OCI-M2 (cell line): ENCODE data around the gene RAP2B.

Source experiments
- DNase-seq: peaks from one replicate; lab custom pipeline; 2025; ENCODE audit not compliant: unreplicated experiment; lab: John Stamatoyannopoulos, UW

The RAP2B gene

GRCh38 chr3:153159771-153160397, 2.1 kb upstream of the RAP2B start:
- no peak for DNase-seq

- DNase-seq: no peak
Measured at GRCh38 chr3:153160451-153161137, 1.4 kb upstream of the RAP2B start.

GRCh38 chr3:153161138-153161713, 800 bp upstream of the RAP2B start:
- peak; percentile 83 for DNase-seq

GRCh38 chr3:153162513-153163392, 727 bp downstream of the RAP2B start:
- DNase-seq: no peak

- no peak for DNase-seq
Measured at GRCh38 chr3:153163393-153163724, 1.3 kb downstream of the RAP2B start.

- DNase-seq: no peak
Measured at GRCh38 chr3:153163756-153164550, 1.9 kb downstream of the RAP2B start.

GRCh38 chr3:153165261-153165681, 3.2 kb downstream of the RAP2B start:
- DNase-seq: no peak

- no peak for DNase-seq
Measured at GRCh38 chr3:153166206-153166605, 4.2 kb downstream of the RAP2B start.

- no peak for DNase-seq
Measured at GRCh38 chr3:153166796-153167195, 4.8 kb downstream of the RAP2B start.

GRCh38 chr3:153169793-153170383, 7.9 kb downstream of the RAP2B start:
- no peak for DNase-seq

GRCh38 chr3:153171256-153171655, 9.2 kb downstream of the RAP2B start:
- DNase-seq: no peak

- no peak for DNase-seq
Measured at GRCh38 chr3:153171918-153172317, 9.9 kb downstream of the RAP2B start.

GRCh38 chr3:153172796-153173757, 11.1 kb downstream of the RAP2B start:
- no peak for DNase-seq

- no peak for DNase-seq
Measured at GRCh38 chr3:153173758-153174516, 11.9 kb downstream of the RAP2B start.

- DNase-seq: no peak
Measured at GRCh38 chr3:153176197-153176596, 14.2 kb downstream of the RAP2B start.

- no peak for DNase-seq
Measured at GRCh38 chr3:153180860-153181372, 18.9 kb downstream of the RAP2B start.

- no peak for DNase-seq
Measured at GRCh38 chr3:153182501-153183293, 20.7 kb downstream of the RAP2B start.

GRCh38 chr3:153190923-153191322, 28.9 kb downstream of the RAP2B start:
- no peak for DNase-seq
